Stimulated activated CD8-positive, alpha-beta memory T cell treated with anti-CD3 and anti-CD28 coated beads, Interleukin-15, amount 100 ng/mL, for 48 hours (primary cell): ENCODE results near the gene EPB41L4A.
"Not testable (repeated sequence)": the region's sequence is repeated elsewhere in the genome, so short reads cannot be mapped to it uniquely, and the experiment has no call there.

Experiments
- DNase-seq, 2 donors: peaks; one replicate each; pipeline ENCODE4 v3.0.0-alpha.2; 2020; ENCODE audit warnings: low read depth in 2 of 2

Gene EPB41L4A

GRCh38 chr5:112403069-112403468 lies 16.0 kb downstream of the EPB41L4A start:
- DNase-seq, result no peak

- no peak for DNase-seq
Measured at GRCh38 chr5:112401924-112402323, 17.2 kb downstream of the EPB41L4A start.

- no peak for DNase-seq
Measured at GRCh38 chr5:112397690-112398089, 21.4 kb downstream of the EPB41L4A start.

GRCh38 chr5:112396430-112396829 lies 22.6 kb downstream of the EPB41L4A start:
- no peak for DNase-seq

- DNase-seq, result not testable (repeated sequence)
Measured at GRCh38 chr5:112395299-112395698, 23.8 kb downstream of the EPB41L4A start.

- no peak for DNase-seq
Measured at GRCh38 chr5:112390327-112390726, 28.8 kb downstream of the EPB41L4A start.

GRCh38 chr5:112388739-112389138 lies 30.3 kb downstream of the EPB41L4A start:
- no peak for DNase-seq

GRCh38 chr5:112388074-112388473 lies 31.0 kb downstream of the EPB41L4A start:
- no peak for DNase-seq

GRCh38 chr5:112386766-112387165 lies 32.3 kb downstream of the EPB41L4A start:
- no peak for DNase-seq

- DNase-seq, result no peak
Measured at GRCh38 chr5:112385969-112386368, 33.1 kb downstream of the EPB41L4A start.

GRCh38 chr5:112385566-112385965 lies 33.5 kb downstream of the EPB41L4A start:
- DNase-seq, result no peak

- DNase-seq, result no peak
Measured at GRCh38 chr5:112384523-112384922, 34.6 kb downstream of the EPB41L4A start.

GRCh38 chr5:112382886-112383285 lies 36.2 kb downstream of the EPB41L4A start:
- DNase-seq, result no peak

- DNase-seq, result no peak
Measured at GRCh38 chr5:112381521-112381920, 37.6 kb downstream of the EPB41L4A start.

GRCh38 chr5:112379542-112380325 lies 39.3 kb downstream of the EPB41L4A start:
- DNase-seq, result no peak

- no peak for DNase-seq
Measured at GRCh38 chr5:112374818-112375217, 44.3 kb downstream of the EPB41L4A start.

- DNase-seq, result no peak
Measured at GRCh38 chr5:112374356-112374755, 44.7 kb downstream of the EPB41L4A start.

- no peak for DNase-seq
Measured at GRCh38 chr5:112373885-112374284, 45.2 kb downstream of the EPB41L4A start.

GRCh38 chr5:112372543-112372942 lies 46.5 kb downstream of the EPB41L4A start:
- DNase-seq, result no peak

- no peak for DNase-seq
Measured at GRCh38 chr5:112371067-112371466, 48.0 kb downstream of the EPB41L4A start.

- DNase-seq, result no peak
Measured at GRCh38 chr5:112367400-112367799, 51.7 kb downstream of the EPB41L4A start.

- DNase-seq, result no peak
Measured at GRCh38 chr5:112366987-112367386, 52.1 kb downstream of the EPB41L4A start.

- DNase-seq, result not testable (repeated sequence)
Measured at GRCh38 chr5:112360740-112361139, 58.3 kb downstream of the EPB41L4A start.
